SK-N-SH (cell line): ENCODE results near the gene LEFTY1. TPM values are rescaled to one million over a fixed set of nuclear protein-coding genes. Genes with fewer than 3 reads are reported as not detected.

Source experiments
- CTCF ChIA-PET: fragments of 300-600, 350-600 bp; formaldehyde crosslinking; extraction: SDS; loops from one replicate; lab custom pipeline; 2021; lab: Yijun Ruan, JAX
- POLR2A ChIA-PET: fragments of 350-600 bp; sonication (Branson Sonifier 250); formaldehyde crosslinking; extraction: SDS; loops from one replicate; lab custom pipeline; 2020; ENCODE audit warnings: antibody characterized with exemption, inconsistent platforms; lab: Yijun Ruan, JAX
- DNase-seq: peaks from one replicate; pipeline ENCODE4 v3.0.0; 2012
- H2AFZ ChIP-seq: fragments of 200-600 bp; sonication (generic); 2 replicates; pipeline ENCODE4 v1.8.1; 2016; ENCODE audit warnings: antibody characterized with exemption, mild to moderate bottlenecking, low read depth
- H3F3A ChIP-seq: fragments of 200-600 bp; sonication (generic); replicated peaks from 2 replicates; pipeline ENCODE3; 2016; ENCODE audit warnings: antibody characterized with exemption, mild to moderate bottlenecking; ENCODE audit not compliant: insufficient read depth
- H3K27ac ChIP-seq, 2 experiments: fragments of 200-500 bp in 1 of 2; fragments of 200-600 bp in 1 of 2; sonication (Bioruptor generic) in 1 of 2; sonication (generic), shearing (Covaris generic) in 1 of 2; 2 replicates each; pipeline versions ENCODE4 v1.5.1 to v1.6.1; 2014 to 2016; ENCODE audit warnings: low read depth in 2 of 2, inconsistent platforms in 1 of 2, low read length in 1 of 2, mild to moderate bottlenecking in 1 of 2, mixed read lengths in 1 of 2
- H3K27me3 ChIP-seq: fragments of 200-600 bp; sonication (generic), shearing (Covaris generic); 2 replicates; pipeline ENCODE4 v1.6.1; 2016; ENCODE audit warnings: mixed run types; ENCODE audit not compliant: insufficient read depth
- H3K36me3 ChIP-seq, 2 experiments: fragments of 200-500 bp in 1 of 2; fragments of 200-600 bp in 1 of 2; sonication (Bioruptor generic) in 1 of 2; sonication (generic) in 1 of 2; replicated peaks in 1 of 2; 2 replicates each; pipeline versions ENCODE3 to v1.5.1; 2014 to 2016; ENCODE audit warnings: low read length in 1 of 2, mild to moderate bottlenecking in 1 of 2; ENCODE audit not compliant: insufficient read depth in 2 of 2, control insufficient read depth in 1 of 2
- H3K4me1 ChIP-seq, 2 experiments: fragments of 200-500 bp in 1 of 2; fragments of 200-600 bp in 1 of 2; sonication (Bioruptor generic) in 1 of 2; sonication (generic), shearing (Covaris generic) in 1 of 2; 2 replicates each; pipeline versions ENCODE4 v1.5.1 to v1.6.1; 2014 to 2016; ENCODE audit warnings: low read depth in 1 of 2, low read length in 1 of 2, mixed run types in 1 of 2; ENCODE audit not compliant: insufficient read depth in 2 of 2, control insufficient read depth in 1 of 2
- H3K4me2 ChIP-seq: fragments of 200-600 bp; sonication (generic), shearing (Covaris generic); 2 replicates; pipeline ENCODE4 v1.6.1; 2017; ENCODE audit warnings: mixed run types
- H3K4me3 ChIP-seq, 2 experiments: fragments of 200-500 bp in 1 of 2; fragments of 200-600 bp in 1 of 2; sonication (Bioruptor generic) in 1 of 2; sonication (generic), shearing (Covaris generic) in 1 of 2; 2 replicates each; pipeline versions ENCODE4 v1.5.1 to v1.8.1; 2014 to 2016; ENCODE audit warnings: low read depth in 2 of 2, inconsistent platforms in 1 of 2, low read length in 1 of 2, mild to moderate bottlenecking in 1 of 2, mixed read lengths in 1 of 2, moderate library complexity in 1 of 2
- H3K79me2 ChIP-seq: fragments of 200-600 bp; sonication (generic); 2 replicates; pipeline ENCODE4 v1.8.1; 2017; ENCODE audit warnings: mild to moderate bottlenecking; ENCODE audit not compliant: insufficient read depth
- H3K9ac ChIP-seq: fragments of 200-600 bp; sonication (generic); 2 replicates; pipeline ENCODE4 v1.6.1; 2017; ENCODE audit warnings: mixed run types
- H3K9me2 ChIP-seq: fragments of 200-600 bp; sonication (generic); 2 replicates; pipeline ENCODE4 v1.6.1; 2017; ENCODE audit warnings: mixed run types
- H3K9me3 ChIP-seq: fragments of 200-600 bp; sonication (generic); 2 replicates; pipeline ENCODE4 v1.6.1; 2017; ENCODE audit warnings: mixed run types, mild to moderate bottlenecking, moderate library complexity
- H4K20me1 ChIP-seq: fragments of 200-600 bp; sonication (generic); 2 replicates; pipeline ENCODE4 v1.6.1; 2017; ENCODE audit warnings: mild to moderate bottlenecking, mixed run types; ENCODE audit not compliant: insufficient read depth
- CHD2 ChIP-seq: fragments of 150-350 bp; IDR thresholded peaks from 2 replicates; pipeline ENCODE4 v1.6.1; 2018; ENCODE audit warnings: low read length; ENCODE audit not compliant: partially characterized antibody
- ELF1 ChIP-seq: IDR thresholded peaks from 2 replicates; pipeline ENCODE4 v1.4.0; 2012
- EP300 ChIP-seq, 2 experiments: IDR thresholded peaks; 2 replicates each; pipeline versions ENCODE4 v1.4.0 to v1.6.1; 2012; ENCODE audit warnings: borderline replicate concordance in 1 of 2, low read depth in 1 of 2, low read length in 1 of 2
- FOXJ3 ChIP-seq: sonication (generic); formaldehyde crosslinking; IDR thresholded peaks from 2 replicates; pipeline ENCODE4 v1.5.1; 2020; ENCODE audit warnings: mild to moderate bottlenecking, missing genetic modification reagents
- GABPA ChIP-seq: IDR thresholded peaks from 2 replicates; pipeline ENCODE4 v1.4.0; 2012; ENCODE audit warnings: low read depth, mild to moderate bottlenecking
- JUND ChIP-seq: IDR thresholded peaks from 2 replicates; pipeline ENCODE4 v1.4.0; 2012
- NFIC ChIP-seq: IDR thresholded peaks from 2 replicates; pipeline ENCODE4 v1.4.0; 2012; ENCODE audit warnings: borderline replicate concordance
- NRF1 ChIP-seq: IDR thresholded peaks from 2 replicates; pipeline ENCODE4 v1.6.1; 2012; ENCODE audit warnings: low read depth, mild to moderate bottlenecking, low read length
- POLR2AphosphoS5 ChIP-seq: IDR thresholded peaks from 2 replicates; pipeline ENCODE4 v1.6.1; 2012; ENCODE audit warnings: low read depth, low read length
- RAD21 ChIP-seq: IDR thresholded peaks from 2 replicates; pipeline ENCODE4 v1.6.1; 2012; ENCODE audit warnings: mild to moderate bottlenecking, low read length
- RFX5 ChIP-seq: IDR thresholded peaks from 2 replicates; pipeline ENCODE4 v1.6.1; 2012; ENCODE audit warnings: mild to moderate bottlenecking, improper control_type of control experiment, low read length
- SIN3A ChIP-seq: IDR thresholded peaks from 2 replicates; pipeline ENCODE4 v1.6.1; 2012; ENCODE audit warnings: low read depth, mild to moderate bottlenecking, low read length, moderate library complexity, borderline replicate concordance
- SMC3 ChIP-seq: IDR thresholded peaks from 2 replicates; pipeline ENCODE4 v1.6.1; 2012; ENCODE audit warnings: low read depth, low read length, improper control_type of control experiment
- TCF12 ChIP-seq: IDR thresholded peaks from 2 replicates; pipeline ENCODE4 v1.4.0; 2012
- WGBS: methylation state at CpG from one replicate; pipeline ENCODE4 v1.1.6; 2017; ENCODE audit warnings: low lambda C conversion rate; 5-methylcytosine and 5-hydroxymethylcytosine counted together
- polyA plus RNA-seq, 3 experiments: library from polyadenylated mRNA; depleted of rRNA; stranded (reverse); fragments of >200 nt; gene quantifications; 2 replicates each; pipeline ENCODE4 v1.2.3, GENCODE V29; 2012
- TF ChIP-seq, protein P1 (sequence below): IDR thresholded peaks from 2 replicates; pipeline ENCODE4 v1.4.0; 2012; ENCODE audit warnings: low read depth, borderline replicate concordance
- TF ChIP-seq, protein P2 (sequence below): fragments of 150-350 bp; IDR thresholded peaks from 2 replicates; pipeline ENCODE4 v1.6.1; 2017; ENCODE audit warnings: antibody characterized with exemption, low read length, low read depth, borderline replicate concordance
- TF ChIP-seq, protein P3 (sequence below): IDR thresholded peaks from 2 replicates; pipeline ENCODE4 v1.4.0; 2012; ENCODE audit warnings: low read depth, borderline replicate concordance

LEFTY1 gene
- polyA plus RNA-seq, 1 of the 3 experiments (the other 2 are of a cell fraction): 0.07 TPM

DNA sequence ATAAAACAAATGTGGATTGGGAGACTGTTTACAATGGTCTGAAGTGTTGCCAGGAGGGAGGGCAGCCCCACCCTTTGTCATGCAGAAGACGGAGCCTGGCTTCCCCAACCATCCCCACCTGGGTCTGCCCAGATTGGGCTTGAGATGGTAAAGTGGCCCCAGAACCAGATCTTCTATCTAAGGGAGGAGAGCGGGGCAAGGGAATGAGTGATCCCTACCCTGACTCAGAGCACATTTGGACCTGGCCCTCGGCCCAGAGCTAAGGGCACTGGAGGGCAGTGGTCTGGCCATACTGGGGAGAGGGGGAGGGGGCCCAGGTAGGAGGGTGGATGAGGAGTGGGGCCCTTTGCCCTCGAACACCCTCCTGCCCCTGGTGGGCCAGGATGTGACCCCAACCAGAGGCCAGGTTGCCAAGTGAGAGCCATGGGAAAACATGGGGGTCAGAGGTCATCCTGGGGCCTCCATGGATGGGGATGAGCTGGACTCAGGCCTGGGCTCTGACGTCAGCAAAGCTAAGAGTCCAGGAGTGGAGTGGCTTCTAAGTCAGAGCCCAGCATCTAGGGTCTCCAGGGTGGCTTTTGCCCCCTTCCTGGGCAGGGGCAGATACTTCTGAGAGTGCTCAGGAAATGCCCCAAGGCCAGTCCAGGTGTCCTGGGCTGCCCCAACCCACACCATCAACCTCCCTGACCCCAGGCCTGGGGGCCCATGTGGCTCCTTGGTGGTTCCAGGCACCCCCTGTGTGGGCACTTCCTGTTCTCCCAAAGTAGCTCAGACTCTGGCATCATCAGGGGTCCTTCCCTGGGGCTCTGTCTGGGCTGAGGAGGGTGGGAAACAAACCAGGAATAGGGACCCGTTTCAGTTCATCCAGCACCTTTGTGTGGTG lies 1.6 kb upstream of the LEFTY1 start:
- no peak overlapping the region for H2AFZ ChIP-seq
- no peaks in the 10 kb centered on the region for H3K79me2 ChIP-seq
- no peak for TF ChIP-seq SIN3A
- no peak for TF ChIP-seq JUND
- TF ChIP-seq TCF12: no peak
- no peak for TF ChIP-seq SMC3
- no peak for TF ChIP-seq GABPA
- TF ChIP-seq RFX5: no peak
- TF ChIP-seq POLR2AphosphoS5: no peak
- TF ChIP-seq, protein P1, sequence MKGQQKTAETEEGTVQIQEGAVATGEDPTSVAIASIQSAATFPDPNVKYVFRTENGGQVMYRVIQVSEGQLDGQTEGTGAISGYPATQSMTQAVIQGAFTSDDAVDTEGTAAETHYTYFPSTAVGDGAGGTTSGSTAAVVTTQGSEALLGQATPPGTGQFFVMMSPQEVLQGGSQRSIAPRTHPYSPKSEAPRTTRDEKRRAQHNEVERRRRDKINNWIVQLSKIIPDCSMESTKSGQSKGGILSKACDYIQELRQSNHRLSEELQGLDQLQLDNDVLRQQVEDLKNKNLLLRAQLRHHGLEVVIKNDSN: no peak
- TF ChIP-seq, all 33 proteins: peak for 0
- CTCF ChIA-PET: interaction anchor here (2.0 kb wide), 1 partner anchor 416 kb away, joined by 7 read pairs; no protein-coding TSS in a partner anchor
- Histone ChIP-seq H3K27me3 (no peaks in the 10 kb centered on the region), H3K4me1 (no peaks in the 10 kb centered on the region; a peak in 1 of 4 replicates), H3K4me3 (no peak overlapping the region), H3K4me2 (no peak overlapping the region), H3K36me3 (no peaks in the 10 kb centered on the region), H3K9me3 (no peaks in the 10 kb centered on the region), H3K9ac (no peak overlapping the region), H3K27ac (no peak overlapping the region), H3F3A (no peaks in the 10 kb centered on the region), H3K9me2 (no peaks in the 10 kb centered on the region), H4K20me1 (no peaks in the 10 kb centered on the region)
- POLR2A ChIA-PET: no interaction called here
- 67% methylated on average over 6 of the region's 6 CpGs for WGBS
- DNase-seq: no peak

DNA sequence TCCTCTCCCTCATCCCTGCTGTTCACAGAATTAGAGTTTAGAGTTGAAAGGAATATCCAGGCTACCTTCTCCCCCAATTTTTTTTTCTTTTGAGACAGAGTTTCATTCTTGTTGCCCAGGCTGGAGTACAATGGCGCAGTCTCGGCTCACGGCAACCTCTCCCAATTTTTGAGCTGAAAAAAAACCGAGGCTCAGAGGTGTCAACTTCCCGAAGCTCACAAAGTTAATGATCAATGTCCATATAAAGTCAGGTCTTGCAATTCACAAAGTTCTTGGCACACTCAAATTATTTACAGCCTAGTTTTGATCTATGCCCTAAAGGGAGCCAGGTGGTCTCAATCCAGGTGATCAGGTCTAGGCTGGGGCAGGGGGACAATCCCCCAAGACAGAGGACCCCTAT lies 797 bp upstream of the LEFTY1 start:
- H3K4me3 ChIP-seq: no peak overlapping the region
- TF ChIP-seq RAD21 (no peak), NFIC (no peak), NRF1 (no peak), ELF1 (no peak), CHD2 (no peak), EP300 (IDR thresholded peaks at IDR 0.05; ENCODE audit: borderline replicate concordance in 1 of 2, low read depth in 1 of 2, low read length in 1 of 2) (no peak), RFX5 (no peak), FOXJ3 (CRISPR knock-in tag) (no peak), POLR2AphosphoS5 (no peak), SIN3A (no peak)
- TF ChIP-seq, protein P2, sequence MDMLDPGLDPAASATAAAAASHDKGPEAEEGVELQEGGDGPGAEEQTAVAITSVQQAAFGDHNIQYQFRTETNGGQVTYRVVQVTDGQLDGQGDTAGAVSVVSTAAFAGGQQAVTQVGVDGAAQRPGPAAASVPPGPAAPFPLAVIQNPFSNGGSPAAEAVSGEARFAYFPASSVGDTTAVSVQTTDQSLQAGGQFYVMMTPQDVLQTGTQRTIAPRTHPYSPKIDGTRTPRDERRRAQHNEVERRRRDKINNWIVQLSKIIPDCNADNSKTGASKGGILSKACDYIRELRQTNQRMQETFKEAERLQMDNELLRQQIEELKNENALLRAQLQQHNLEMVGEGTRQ: no peak
- TF ChIP-seq, protein P3, sequence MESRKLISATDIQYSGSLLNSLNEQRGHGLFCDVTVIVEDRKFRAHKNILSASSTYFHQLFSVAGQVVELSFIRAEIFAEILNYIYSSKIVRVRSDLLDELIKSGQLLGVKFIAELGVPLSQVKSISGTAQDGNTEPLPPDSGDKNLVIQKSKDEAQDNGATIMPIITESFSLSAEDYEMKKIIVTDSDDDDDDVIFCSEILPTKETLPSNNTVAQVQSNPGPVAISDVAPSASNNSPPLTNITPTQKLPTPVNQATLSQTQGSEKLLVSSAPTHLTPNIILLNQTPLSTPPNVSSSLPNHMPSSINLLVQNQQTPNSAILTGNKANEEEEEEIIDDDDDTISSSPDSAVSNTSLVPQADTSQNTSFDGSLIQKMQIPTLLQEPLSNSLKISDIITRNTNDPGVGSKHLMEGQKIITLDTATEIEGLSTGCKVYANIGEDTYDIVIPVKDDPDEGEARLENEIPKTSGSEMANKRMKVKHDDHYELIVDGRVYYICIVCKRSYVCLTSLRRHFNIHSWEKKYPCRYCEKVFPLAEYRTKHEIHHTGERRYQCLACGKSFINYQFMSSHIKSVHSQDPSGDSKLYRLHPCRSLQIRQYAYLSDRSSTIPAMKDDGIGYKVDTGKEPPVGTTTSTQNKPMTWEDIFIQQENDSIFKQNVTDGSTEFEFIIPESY: no peak
- TF ChIP-seq, protein P1: no peak
- DNase-seq: no peak
- H3K79me2 ChIP-seq: no peaks in the 10 kb centered on the region
- H3K9ac ChIP-seq: no peak overlapping the region
- H2AFZ ChIP-seq: no peak overlapping the region
- ChIA-PET POLR2A (interaction anchor here (0.6 kb wide), 1 partner anchor 317 kb away, joined by 4 read pairs; no protein-coding TSS in a partner anchor), CTCF (interaction anchor here (2.0 to 2.1 kb wide), 2 partner anchors 12 to 415 kb away, joined by 7 read pairs; no protein-coding TSS in a partner anchor)
- WGBS: 95% methylated on average over 5 of the region's 5 CpGs
- H3K9me2 ChIP-seq: no peaks in the 10 kb centered on the region
- no peaks in the 10 kb centered on the region for H3K27me3 ChIP-seq
- H4K20me1 ChIP-seq: no peaks in the 10 kb centered on the region
- no peak overlapping the region for H3K4me2 ChIP-seq
- H3K36me3 ChIP-seq: no peaks in the 10 kb centered on the region
- no peak overlapping the region for H3K27ac ChIP-seq
- no peaks in the 10 kb centered on the region for H3K9me3 ChIP-seq
- no peaks in the 10 kb centered on the region; a peak in 1 of 4 replicates for H3K4me1 ChIP-seq
- no peaks in the 10 kb centered on the region for H3F3A ChIP-seq
